ENCODE measurements around the gene ZNF718.
"Not testable (repeated sequence)": the region's sequence is repeated elsewhere in the genome, so short reads cannot be mapped to it uniquely, and the experiment has no call there.

ZNF718 gene

DNA sequence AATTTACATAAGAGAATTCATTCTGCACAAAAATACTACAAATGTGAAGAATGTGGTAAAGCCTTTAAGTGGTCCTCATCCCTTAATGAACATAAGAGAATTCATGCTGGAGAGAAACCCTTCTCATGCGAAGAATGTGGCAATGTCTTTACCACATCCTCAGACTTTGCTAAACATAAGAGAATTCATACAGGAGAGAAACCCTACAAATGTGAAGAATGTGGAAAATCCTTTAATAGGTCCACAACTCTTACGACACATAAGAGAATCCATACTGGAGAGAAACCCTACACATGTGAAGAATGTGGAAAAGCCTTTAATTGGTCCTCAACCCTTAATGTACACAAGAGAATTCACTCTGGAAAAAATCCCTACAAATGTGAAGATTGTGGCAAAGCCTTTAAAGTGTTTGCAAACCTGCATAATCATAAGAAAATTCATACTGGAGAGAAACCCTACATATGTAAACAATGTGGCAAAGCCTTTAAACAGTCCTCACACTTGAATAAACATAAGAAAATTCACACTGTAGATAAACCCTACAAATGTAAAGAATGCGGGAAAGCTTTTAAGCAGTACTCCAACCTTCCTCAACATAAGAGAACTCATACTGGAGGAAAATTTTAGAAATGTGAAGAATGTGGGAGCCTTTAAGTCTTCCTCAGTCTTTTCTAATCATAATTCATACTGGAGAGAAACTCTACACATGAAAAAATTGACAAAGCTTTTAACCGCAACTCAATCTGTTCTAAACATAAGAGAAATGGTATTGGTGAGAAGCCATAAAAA is 37.4 kb downstream of the ZNF718 start:
- no peak for DNase-seq

DNA sequence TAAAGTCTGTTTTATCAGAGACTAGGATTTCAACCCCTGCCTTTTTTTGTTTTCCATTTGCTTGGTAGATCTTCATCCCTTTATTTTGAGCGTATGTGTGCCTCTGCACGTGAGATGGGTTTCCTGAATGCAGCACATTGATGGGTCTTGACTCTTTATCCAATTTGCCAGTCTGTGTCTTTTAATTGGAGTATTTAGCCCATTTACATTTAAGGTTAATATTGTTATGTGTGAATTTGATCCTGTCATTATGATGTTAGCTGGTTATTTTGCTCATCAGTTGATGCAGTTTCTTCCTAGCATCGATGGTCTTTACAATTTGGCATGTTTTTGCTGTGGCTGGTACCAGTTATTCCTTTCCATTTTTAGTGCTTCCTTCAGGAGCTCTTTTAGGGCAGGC is 45.3 kb downstream of the ZNF718 start:
- not testable (repeated sequence) for DNase-seq

GRCh38 chr4:171318-171717 is 47.0 kb downstream of the ZNF718 start:
- not testable (repeated sequence) for DNase-seq

GRCh38 chr4:173666-174314 is 49.5 kb downstream of the ZNF718 start:
- no peak for DNase-seq

DNA sequence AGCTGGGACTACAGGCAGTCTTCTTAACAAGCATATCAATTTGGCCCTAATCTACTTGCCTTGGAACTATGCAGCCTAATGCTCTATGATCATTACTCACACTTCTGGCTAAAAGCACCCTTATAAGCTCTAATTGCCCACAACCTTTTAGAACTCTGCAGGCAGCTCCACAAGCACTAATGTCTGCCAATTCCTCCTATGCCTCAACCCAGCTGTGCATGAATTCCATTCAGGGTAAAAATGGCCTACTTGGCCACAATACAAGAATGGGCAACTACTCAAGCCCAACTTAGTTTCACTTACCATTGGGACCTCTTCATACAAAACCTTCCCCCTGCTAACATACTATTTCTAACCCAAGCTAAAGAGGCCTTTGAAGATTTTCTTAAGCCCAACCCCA is 51.7 kb downstream of the ZNF718 start:
- DNase-seq, result no peak

DNA sequence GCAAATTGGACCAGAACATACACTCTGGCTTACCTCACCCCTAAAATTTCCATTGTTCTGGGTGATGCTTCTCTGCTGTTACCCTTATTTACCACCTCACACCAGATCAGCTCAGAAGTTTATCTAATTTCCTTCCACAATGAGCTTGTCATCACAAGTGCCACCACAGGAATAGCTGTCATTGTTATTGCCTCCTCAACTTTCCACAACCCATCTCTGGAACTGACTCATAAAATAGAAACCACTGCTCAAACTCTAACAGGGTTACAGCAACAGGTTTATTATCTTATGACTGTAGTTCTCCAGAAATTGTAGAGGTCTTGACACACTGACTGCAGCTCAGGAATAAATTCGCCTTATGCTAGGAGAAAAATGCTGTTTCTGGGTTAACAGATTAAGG is 52.7 kb downstream of the ZNF718 start:
- no peak for DNase-seq

DNA sequence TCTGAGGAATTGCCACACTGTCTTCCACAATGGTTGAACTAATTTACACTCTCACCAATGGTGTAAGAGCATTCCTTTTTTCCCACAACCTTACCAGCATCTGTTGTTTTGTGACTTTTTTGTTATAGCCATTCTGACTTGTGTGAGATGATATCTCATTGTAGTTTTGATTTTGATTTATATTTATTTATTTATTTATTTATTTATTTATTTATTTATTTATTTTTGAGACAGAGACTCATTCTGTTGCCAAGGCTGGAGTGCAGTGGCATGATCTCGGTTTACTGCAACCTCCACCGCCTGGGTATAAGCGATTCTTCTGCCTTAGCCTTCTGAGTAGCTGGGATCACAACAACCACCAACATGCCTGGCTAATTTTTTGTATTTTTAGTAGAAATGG is 57.9 kb downstream of the ZNF718 start:
- DNase-seq, result not testable (repeated sequence)

- no peak for DNase-seq
Measured at GRCh38 chr4:188091-188490, 63.8 kb downstream of the ZNF718 start.

- not testable (repeated sequence) for DNase-seq
Measured at GRCh38 chr4:195159-195558, 70.9 kb downstream of the ZNF718 start.

DNA sequence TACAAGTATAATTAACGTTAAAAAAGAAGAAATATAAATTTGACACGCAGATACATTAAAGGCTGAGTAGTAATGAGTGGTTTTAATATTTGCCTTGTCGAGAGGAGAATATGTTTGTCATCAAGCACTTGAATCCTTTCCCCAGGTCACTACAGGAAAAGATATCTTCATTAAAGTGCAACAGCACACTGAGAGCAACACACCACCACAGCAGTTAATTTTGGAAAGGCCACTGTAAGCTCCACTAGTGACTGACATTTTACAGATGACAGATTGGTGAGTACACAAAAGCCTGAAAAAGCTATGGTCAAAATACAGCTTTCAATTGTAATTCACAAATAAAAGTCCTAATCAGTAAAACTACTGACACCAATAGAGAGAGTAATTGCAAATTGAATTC is 76.6 kb downstream of the ZNF718 start:
- DNase-seq, result no peak

GRCh38 chr4:202822-203221 is 78.5 kb downstream of the ZNF718 start:
- DNase-seq, result not testable (repeated sequence)

DNA sequence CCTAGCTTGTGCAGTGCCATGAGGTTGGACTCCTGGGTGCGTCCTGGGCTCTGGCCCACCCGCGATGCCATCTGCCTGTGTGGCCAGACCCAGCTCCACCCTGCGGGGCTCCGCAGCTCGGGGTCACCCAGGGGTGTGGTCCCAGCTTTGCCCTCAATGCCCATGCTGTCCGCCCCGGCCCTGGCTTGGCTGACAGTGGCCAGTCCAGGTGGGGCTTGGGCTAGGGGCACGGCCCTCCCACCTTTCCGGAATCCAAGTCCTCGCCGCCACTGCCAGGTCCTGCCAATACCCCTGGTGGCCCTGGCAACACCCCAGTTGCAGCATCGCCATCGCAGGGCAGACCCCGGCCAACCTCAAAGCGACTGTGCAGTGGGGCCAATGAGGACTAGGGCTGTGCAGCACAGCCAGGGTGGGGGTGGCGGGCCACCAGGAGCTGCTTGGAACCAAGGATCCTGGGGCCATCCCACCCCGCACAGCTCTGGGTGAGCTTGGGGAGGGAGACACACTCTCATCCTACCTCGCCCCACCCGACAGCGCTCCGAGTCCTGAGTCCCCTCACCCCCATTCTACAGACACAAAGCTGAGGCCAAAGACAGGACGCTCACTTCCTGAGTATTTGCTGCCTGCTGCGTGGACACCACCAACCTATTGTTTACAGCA is 80.9 kb downstream of the ZNF718 start:
- no peak for DNase-seq

DNA sequence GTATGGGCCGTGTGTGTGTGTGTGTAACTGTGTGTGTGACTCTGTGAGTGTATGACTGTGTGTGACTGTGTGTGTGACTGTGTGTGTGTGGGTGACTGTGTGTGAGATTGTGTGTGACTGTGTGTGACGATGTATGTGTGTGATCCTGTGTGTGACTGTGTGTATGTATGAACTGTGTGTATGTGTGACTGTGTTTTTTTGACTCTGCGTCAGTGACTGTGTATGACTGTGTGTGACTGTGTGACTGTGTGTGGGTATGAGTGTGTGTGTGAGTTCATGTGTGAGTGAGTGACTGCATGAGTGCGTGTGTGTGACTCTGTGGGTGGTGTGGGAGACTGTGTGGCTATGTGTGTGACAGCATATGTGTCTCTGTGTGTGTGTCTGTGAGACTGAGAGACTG is 81.8 kb downstream of the ZNF718 start:
- no peak for DNase-seq

DNA sequence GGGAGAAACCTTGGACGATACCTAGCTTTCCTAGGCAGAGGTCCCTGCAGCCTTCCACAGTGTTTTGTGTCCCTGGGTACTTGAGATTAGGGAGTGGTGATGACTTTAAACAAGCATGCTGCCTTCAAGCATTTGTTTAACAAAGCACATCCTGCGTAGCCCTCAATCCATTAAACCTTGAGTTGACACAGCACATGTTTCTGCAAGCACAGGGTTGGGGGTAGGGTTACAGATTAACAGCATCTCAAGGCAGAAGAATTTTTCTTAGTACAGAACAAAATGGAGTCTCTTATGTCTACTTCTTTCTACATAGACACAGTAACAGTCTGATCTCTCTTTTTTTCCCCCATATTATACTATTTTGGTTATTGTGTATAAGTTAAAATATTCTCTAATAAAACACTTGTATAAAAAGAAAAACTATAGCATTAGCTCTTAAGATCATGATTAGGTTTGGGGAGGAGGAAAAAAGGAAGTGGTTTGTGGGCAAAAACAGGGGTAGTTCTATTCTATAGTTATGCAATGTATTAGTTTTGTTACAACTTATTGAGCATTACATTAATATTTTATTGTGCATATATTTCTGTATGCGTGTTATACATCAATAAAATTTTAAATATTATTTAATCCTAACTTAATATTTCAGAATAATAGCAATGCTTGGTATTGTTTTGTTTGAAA is 84.3 kb downstream of the ZNF718 start:
- not testable (repeated sequence) for DNase-seq

DNA sequence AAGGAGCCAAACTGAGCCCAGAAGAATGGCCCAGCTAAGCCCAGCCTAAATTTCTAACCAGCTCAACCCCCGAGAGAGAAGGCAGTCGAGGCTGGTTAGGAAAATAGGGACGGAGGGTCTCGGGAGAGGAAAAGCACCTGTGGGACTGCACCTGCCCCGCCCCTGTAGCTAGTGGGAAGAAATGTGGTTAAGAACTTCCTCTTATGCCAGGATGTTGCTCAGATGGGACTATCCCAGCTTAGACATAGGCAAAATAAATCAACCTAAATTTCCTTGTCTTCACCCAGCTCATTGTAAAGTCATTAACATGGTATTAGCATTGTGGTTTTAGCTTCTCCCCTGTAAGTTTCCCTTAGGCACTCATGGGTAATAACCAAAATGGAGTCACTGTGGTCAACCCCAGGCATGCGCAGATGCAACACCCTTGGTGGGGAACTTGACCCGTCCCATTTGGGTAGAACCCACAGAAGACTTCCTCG is 86.8 kb downstream of the ZNF718 start:
- DNase-seq, result peak; percentile 8

GRCh38 chr4:212438-213188 is 88.3 kb downstream of the ZNF718 start:
- no peak for DNase-seq

DNA sequence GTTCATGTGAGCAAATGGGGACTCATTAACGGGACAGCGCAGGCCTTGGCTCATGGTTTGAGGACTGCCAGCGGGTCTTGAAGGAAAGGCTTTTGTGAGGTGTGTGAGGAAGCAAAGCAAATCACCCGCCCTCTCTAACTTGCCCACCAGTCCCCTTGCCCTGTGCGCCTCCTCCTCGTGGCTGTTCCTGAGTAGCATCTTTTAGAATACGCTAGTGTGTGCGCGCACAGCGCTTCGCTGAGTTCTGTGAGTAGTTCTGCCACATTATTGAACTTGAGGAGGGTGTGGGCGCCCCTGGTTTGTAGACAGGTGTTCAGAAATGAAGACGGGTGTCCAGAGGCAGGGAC is 88.9 kb downstream of the ZNF718 start:
- DNase-seq, result not testable (repeated sequence)

Measured in stimulated activated CD4-positive, alpha-beta T cell treated with anti-CD3 and anti-CD28 coated beads, Interleukin-4, amount 100 ng/mL, for 24 hours (primary cell).